Transverse colon (tissue), 4 donors: Measurements from ENCODE around the gene TH. TPM values are rescaled to one million over a fixed set of nuclear protein-coding genes. Genes with fewer than 3 reads are reported as not detected.

Experiments used
- DNase-seq: peaks from one replicate; pipeline ENCODE4 v3.0.0-alpha.2; 2019
- H3K27ac ChIP-seq, 4 donors: fragments of 200-600 bp; sonication (generic); 2 replicates each; pipeline ENCODE4 v1.5.1; 2016 to 2018; ENCODE audit warnings: inconsistent platforms in 4 of 4
- H3K27me3 ChIP-seq: fragments of 200-600 bp; sonication (generic); 2 replicates; pipeline ENCODE4 v1.5.1; 2017; ENCODE audit warnings: inconsistent platforms
- H3K36me3 ChIP-seq, 4 donors: fragments of 200-600 bp; sonication (generic); 2 replicates each; pipeline ENCODE4 v1.5.1; 2017 to 2019; ENCODE audit warnings: inconsistent platforms in 4 of 4
- H3K4me1 ChIP-seq, 4 donors: fragments of 200-600 bp; sonication (generic); 2 replicates each; pipeline ENCODE4 v1.5.1; 2017 to 2020; ENCODE audit warnings: inconsistent platforms in 4 of 4
- H3K4me3 ChIP-seq, 4 donors: fragments of 200-600 bp; sonication (generic); 1 replicate in 1 of 4; 2 replicates in 3 of 4; pipeline versions ENCODE4 v1.5.1 to v1.6.1; 2017 to 2019; ENCODE audit warnings: inconsistent platforms in 4 of 4
- H3K9me3 ChIP-seq, 2 donors: fragments of 200-600 bp; sonication (generic); 2 replicates each; pipeline ENCODE4 v1.5.1; 2017 to 2019; ENCODE audit warnings: inconsistent platforms in 2 of 2
- EP300 ChIP-seq: sonication (generic); formaldehyde crosslinking; IDR thresholded peaks from one replicate; pipeline ENCODE4 v1.6.1; 2017; ENCODE audit warnings: antibody characterized with exemption, low read depth
- POLR2A ChIP-seq: fragments of 450-650 bp; IDR thresholded peaks from one replicate; pipeline ENCODE4 v1.6.1; 2016; ENCODE audit warnings: antibody characterized with exemption, mild to moderate bottlenecking, moderate library complexity
- POLR2AphosphoS5 ChIP-seq, 3 donors: sonication (generic); formaldehyde crosslinking; IDR thresholded peaks; one replicate each; pipeline ENCODE4 v1.6.1; 2016; ENCODE audit warnings: antibody characterized with exemption in 3 of 3
- WGBS, 2 donors: methylation state at CpG; one replicate each; pipeline ENCODE4 v1.1.5; 2018; ENCODE audit warnings: low coverage in 1 of 2; 5-methylcytosine and 5-hydroxymethylcytosine counted together
- in situ Hi-C, 4 donors: fragments of 200-750 bp; cut with MboI; loops; one replicate each; pipeline versions ENCODE4 v1.15.0 to v1.15.1; 2017; ENCODE audit warnings: low sequenced_read_pairs in 3 of 4, low pct_ligation_motif_present in 1 of 4, low pct_unique_long_range_greater_than_20kb in 1 of 4
- intact Hi-C: fragments of 100-400 bp; cut with DNase I; formaldehyde crosslinking; loops from one replicate; pipeline ENCODE4 v1.15.1; 2023; ENCODE audit warnings: low total_unique reads
- total RNA-seq, 4 donors: library from RNA; depleted of rRNA; stranded (reverse); fragments of >200 nt; gene quantifications; one replicate each; pipeline ENCODE4 v1.1.0, GENCODE V29; 2016
- TF ChIP-seq, protein P1 (sequence below), 5 experiments: fragments of 200-600 bp in 3 of 5; fragments of 450-650 bp in 2 of 5; sonication (generic) in 3 of 5; IDR thresholded peaks; 1 replicate in 2 of 5; 2 replicates in 3 of 5; pipeline ENCODE4 v1.5.1; 2016 to 2017; ENCODE audit warnings: antibody characterized with exemption in 5 of 5, inconsistent platforms in 3 of 5, mild to moderate bottlenecking in 2 of 5, moderate library complexity in 1 of 5

The TH gene
- total RNA-seq, 4 donors from 2014 or later = not detected

DNA sequence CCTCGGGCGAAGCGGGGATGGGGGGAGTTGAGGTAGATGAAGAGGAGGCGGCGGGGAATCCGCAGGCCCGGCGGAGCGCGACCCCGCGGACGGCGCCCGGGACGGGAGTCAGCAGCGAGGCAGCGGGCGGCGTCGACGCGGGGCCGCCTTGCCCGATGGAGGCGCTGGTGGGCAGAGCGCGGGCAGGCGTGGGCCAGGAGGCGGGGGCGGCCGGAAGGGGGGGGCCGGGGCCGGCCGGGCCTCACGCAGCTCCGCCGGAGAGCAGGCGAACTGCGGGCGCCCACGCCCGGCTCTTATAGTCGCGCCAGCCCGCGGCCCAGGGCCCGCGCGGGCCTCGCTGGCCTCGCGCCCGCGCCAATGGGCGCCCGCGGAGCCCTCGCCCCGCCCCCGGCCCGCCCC is 32.5 kb downstream of the TH start, which contains the start of gene IGF2:
Gene IGF2 (minus strand): TSS at position 267 of the 399 bp plus-strand sequence. CDS start 3,866 bp downstream, outside the sequence.
- H3K4me3 ChIP-seq = peak within 1 kb of the TSS in 3 of 4 donors; percentile 16 to 47 (median 17)
- no peaks in the 10 kb centered on the region for H3K9me3 ChIP-seq
- no peak for TF ChIP-seq POLR2AphosphoS5 (IDR thresholded peaks at IDR 0.05)
- TF ChIP-seq, protein P1, sequence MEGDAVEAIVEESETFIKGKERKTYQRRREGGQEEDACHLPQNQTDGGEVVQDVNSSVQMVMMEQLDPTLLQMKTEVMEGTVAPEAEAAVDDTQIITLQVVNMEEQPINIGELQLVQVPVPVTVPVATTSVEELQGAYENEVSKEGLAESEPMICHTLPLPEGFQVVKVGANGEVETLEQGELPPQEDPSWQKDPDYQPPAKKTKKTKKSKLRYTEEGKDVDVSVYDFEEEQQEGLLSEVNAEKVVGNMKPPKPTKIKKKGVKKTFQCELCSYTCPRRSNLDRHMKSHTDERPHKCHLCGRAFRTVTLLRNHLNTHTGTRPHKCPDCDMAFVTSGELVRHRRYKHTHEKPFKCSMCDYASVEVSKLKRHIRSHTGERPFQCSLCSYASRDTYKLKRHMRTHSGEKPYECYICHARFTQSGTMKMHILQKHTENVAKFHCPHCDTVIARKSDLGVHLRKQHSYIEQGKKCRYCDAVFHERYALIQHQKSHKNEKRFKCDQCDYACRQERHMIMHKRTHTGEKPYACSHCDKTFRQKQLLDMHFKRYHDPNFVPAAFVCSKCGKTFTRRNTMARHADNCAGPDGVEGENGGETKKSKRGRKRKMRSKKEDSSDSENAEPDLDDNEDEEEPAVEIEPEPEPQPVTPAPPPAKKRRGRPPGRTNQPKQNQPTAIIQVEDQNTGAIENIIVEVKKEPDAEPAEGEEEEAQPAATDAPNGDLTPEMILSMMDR (IDR thresholded peaks at IDR 0.05) = no peak
- TF ChIP-seq POLR2A = no peak
- no peak for TF ChIP-seq EP300
- intact Hi-C loops (no loop called here), in situ Hi-C loops (no loop called here)
- no peak for DNase-seq
- H3K4me1 ChIP-seq = peaks cover 0 to 36% (median 13%) of the 10 kb centered on the region in 4 donors
- no peaks in the 10 kb centered on the region for H3K36me3 ChIP-seq
- H3K27ac ChIP-seq = no peak within 1 kb of the TSS
- WGBS, 2 donors = 7% methylated on average over 13 of the region's 62 CpGs; no CpG with 5 or more reads in 1 of the 2 donors
- peaks cover 99% of the 10 kb centered on the region for H3K27me3 ChIP-seq

DNA sequence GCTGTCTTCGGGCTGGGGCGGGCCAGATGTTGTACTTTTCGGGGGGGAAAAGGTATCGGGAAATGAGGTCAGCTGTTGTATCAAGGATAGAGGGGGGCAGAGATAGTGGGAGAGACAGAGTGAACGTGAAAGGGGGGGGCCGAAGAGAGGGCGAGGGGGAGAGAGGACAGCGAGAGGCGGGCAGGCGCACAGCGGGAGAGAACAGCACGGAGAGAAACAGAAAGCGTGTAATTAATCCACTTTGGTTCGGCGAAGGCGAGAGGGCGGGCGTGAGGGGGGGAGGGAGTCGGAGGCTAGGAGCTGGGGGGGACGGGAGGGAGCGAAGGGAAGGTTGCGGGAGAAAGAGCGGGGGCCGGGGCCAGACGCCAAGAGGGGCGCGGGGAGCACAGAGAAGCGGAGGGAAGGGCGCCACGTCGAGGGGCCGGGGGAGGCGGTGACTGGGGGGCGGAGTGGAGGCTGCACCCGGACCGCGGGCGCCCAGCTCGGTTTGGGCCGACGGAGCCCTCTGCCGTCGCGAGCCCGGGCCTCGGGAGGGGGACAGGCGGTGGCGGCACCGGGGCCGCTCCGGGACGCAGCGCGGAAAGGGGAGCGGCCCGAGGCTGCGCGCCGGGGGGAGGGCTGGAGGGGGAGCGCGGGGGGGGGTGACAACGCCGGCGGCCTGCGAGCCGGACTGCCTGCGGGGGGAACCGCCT is 33.0 kb downstream of the TH start:
- no peak for DNase-seq
- H3K4me3 ChIP-seq = peak overlapping the region in 3 of 4 donors; percentile 16 to 47 (median 17)

DNA sequence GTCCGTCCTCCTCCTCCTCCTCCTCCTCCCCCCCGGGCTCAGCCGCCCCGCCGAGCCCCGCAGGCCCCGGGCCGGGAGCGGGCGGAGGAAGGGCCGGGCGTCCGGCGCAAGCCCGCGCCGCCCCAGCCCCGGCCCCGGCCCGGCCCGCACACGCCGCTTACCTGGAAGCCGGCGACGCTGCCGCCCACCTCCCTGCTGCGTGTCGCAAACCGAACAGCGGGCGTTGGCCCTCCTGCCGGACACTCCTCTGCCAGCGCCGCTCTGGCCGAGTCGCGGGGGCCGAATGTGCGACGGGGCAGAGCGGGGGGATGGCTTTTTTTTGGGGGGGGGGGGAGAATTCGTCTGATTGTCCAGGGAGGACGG is 33.6 kb downstream of the TH start:
- Histone ChIP-seq H3K4me3 (peak overlapping the region in 3 of 4 donors; percentile 14 to 47 (median 17)), H3K27me3 (peaks cover 99% of the 10 kb centered on the region), H3K27ac (peak overlapping the region in 1 of 4 donors; percentile 34), H3K9me3 (no peaks in the 10 kb centered on the region), H3K36me3 (no peaks in the 10 kb centered on the region), H3K4me1 (peaks cover 0 to 34% (median 8%) of the 10 kb centered on the region in 4 donors)
- TF ChIP-seq POLR2AphosphoS5 (IDR thresholded peaks at IDR 0.05) (no peak), EP300 (no peak), POLR2A (no peak)
- TF ChIP-seq, protein P1 (IDR thresholded peaks at IDR 0.05) = no peak
- intact Hi-C loops = no loop called here
- 0 to 3% methylated on average over 1 to 23 of the region's 44 CpGs for WGBS, 2 donors
- in situ Hi-C loops = no loop called here
- no peak for DNase-seq

More for the DNA sequence above, 33.0 kb downstream of the TH start:
- H3K27ac ChIP-seq = no peak overlapping the region
- in situ Hi-C loops = no loop called here
- peaks cover 99% of the 10 kb centered on the region for H3K27me3 ChIP-seq
- TF ChIP-seq, protein P1 (IDR thresholded peaks at IDR 0.05) = no peak
- TF ChIP-seq EP300 (no peak), POLR2A (no peak), POLR2AphosphoS5 (IDR thresholded peaks at IDR 0.05) (no peak)
- 3 to 5% methylated on average over 17 to 61 of the region's 68 CpGs for WGBS, 2 donors
- peaks cover 0 to 34% (median 8%) of the 10 kb centered on the region in 4 donors for H3K4me1 ChIP-seq
- no peaks in the 10 kb centered on the region for H3K36me3 ChIP-seq
- intact Hi-C loops = no loop called here
- H3K9me3 ChIP-seq = no peaks in the 10 kb centered on the region

DNA sequence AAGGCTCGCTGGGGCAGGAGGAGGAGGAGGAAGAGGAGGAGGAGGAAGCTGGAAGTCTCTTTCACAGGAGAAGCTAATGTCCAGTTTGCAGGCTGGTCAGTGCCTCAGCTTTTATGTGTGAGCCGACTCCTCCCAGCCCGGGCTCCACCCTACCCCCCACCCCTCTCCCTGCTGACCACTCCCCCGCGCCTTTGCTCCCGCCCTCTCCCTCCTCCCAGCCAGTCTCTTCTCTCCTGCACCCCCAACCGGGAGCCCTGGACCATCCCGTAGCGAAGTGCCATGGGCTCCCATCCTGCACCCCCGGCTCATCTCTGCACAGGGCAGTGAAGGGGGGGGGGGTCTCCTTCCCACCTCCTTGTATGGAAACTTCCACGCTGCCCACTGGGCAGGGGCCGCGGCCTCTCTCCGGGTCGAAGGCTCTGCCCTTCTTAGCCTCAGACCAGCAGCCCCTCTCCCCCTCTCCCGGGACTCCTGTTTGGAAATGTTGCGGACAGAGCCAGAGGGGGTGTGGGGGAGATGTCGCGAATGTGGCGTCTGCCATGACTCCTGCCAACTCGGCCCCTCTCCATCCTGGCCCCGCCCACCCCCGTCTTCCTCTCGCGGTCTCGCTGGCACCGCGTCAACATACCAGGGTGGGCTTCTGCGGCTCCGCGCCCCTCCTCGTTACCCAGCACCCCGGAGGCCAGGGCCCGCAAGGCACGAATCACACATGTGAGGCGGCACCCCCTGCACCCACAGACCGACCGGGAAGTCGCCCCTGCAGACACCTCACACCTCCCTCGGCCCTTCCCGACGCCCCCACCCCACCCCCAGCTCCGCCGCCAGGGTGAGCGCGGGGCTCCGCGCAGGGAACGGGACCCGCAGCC is 34.2 kb downstream of the TH start:
- Histone ChIP-seq H3K27ac (peak overlapping the region in 1 of 4 donors; percentile 34), H3K36me3 (no peaks in the 10 kb centered on the region), H3K4me3 (peak overlapping the region in 3 of 4 donors; percentile 14 to 47 (median 17)), H3K4me1 (peaks cover 0 to 34% (median 8%) of the 10 kb centered on the region in 4 donors), H3K9me3 (no peaks in the 10 kb centered on the region), H3K27me3 (peaks cover 98% of the 10 kb centered on the region)
- WGBS, 2 donors = 5% methylated on average over 46 of the region's 50 CpGs; no CpG with 5 or more reads in 1 of the 2 donors
- TF ChIP-seq, protein P1 (IDR thresholded peaks at IDR 0.05) = no peak
- TF ChIP-seq EP300 = no peak
- TF ChIP-seq POLR2AphosphoS5 (IDR thresholded peaks at IDR 0.05) = no peak
- no peak for TF ChIP-seq POLR2A
- DNase-seq = peak; percentile 34
- intact Hi-C loops (no loop called here), in situ Hi-C loops (no loop called here)
